DND-41 (cell line): ENCODE measurements around the gene CLRN2.

ENCODE experiments used
- ATAC-seq: fragments of 200-7000 bp; cut with Tn5 transposase; 3 replicates; pipeline ENCODE4 v1.9.1; 2021; ENCODE audit warnings: low read depth; ENCODE audit not compliant: insufficient read depth
- DNase-seq: peaks from one replicate; pipeline ENCODE4 v3.0.0-alpha.2; 2020
- H2AFZ ChIP-seq: 2 replicates; pipeline ENCODE4 v1.6.0; 2012; ENCODE audit warnings: low read depth, low read length
- H3K27ac ChIP-seq: 2 replicates; pipeline ENCODE4 v1.5.1; 2012; ENCODE audit warnings: low read length, inconsistent platforms
- H3K27me3 ChIP-seq: fragments of 200-600 bp; sonication (generic); 2 replicates; pipeline ENCODE4 v1.6.0; 2012; ENCODE audit warnings: low read length, mild to moderate bottlenecking, inconsistent platforms; ENCODE audit not compliant: insufficient read depth, poor library complexity
- H3K36me3 ChIP-seq: 2 replicates; pipeline ENCODE4 v1.5.1; 2012; ENCODE audit warnings: low read length, inconsistent platforms; ENCODE audit not compliant: insufficient read depth
- H3K4me1 ChIP-seq: 2 replicates; pipeline ENCODE4 v1.5.1; 2012; ENCODE audit warnings: mild to moderate bottlenecking, low read length; ENCODE audit not compliant: insufficient read depth
- H3K4me2 ChIP-seq: 2 replicates; pipeline ENCODE4 v1.6.0; 2012; ENCODE audit warnings: mild to moderate bottlenecking, moderate library complexity, low read length, inconsistent platforms; ENCODE audit not compliant: insufficient read depth
- H3K4me3 ChIP-seq, 2 experiments: fragments of 200-600 bp in 1 of 2; shearing (Covaris generic) in 1 of 2; 2 replicates each; pipeline ENCODE4 v1.5.1; 2012 to 2016; ENCODE audit warnings: inconsistent platforms in 2 of 2, low read length in 2 of 2, mild to moderate bottlenecking in 2 of 2, low read depth in 1 of 2, moderate library complexity in 1 of 2
- H3K79me2 ChIP-seq: 2 replicates; pipeline ENCODE4 v1.6.0; 2012; ENCODE audit warnings: low read length, inconsistent platforms; ENCODE audit not compliant: insufficient read depth
- H3K9ac ChIP-seq: 2 replicates; pipeline ENCODE4 v1.6.0; 2012; ENCODE audit warnings: low read depth, mild to moderate bottlenecking, inconsistent platforms, low read length, moderate library complexity
- H3K9me3 ChIP-seq: 2 replicates; pipeline ENCODE4 v1.5.1; 2012; ENCODE audit warnings: low read length, moderate library complexity, mild to moderate bottlenecking, inconsistent platforms; ENCODE audit not compliant: insufficient read depth, severe bottlenecking
- H4K20me1 ChIP-seq: 2 replicates; pipeline ENCODE4 v1.6.0; 2012; ENCODE audit warnings: low read length; ENCODE audit not compliant: insufficient read depth
- CTCF ChIP-seq: IDR thresholded peaks from 2 replicates; pipeline ENCODE4 v1.5.1; 2012; ENCODE audit warnings: borderline replicate concordance, low read length, moderate library complexity, mild to moderate bottlenecking; ENCODE audit not compliant: poor library complexity, severe bottlenecking; ENCODE audit errors: extremely low read depth
- EZH2 ChIP-seq: IDR thresholded peaks from 3 replicates; pipeline ENCODE4 v1.6.1; 2012; ENCODE audit warnings: borderline replicate concordance, low read depth, mild to moderate bottlenecking, moderate library complexity, low read length, inconsistent platforms; ENCODE audit not compliant: severe bottlenecking

CLRN2 gene

GRCh38 chr4:17494258-17495190, 20.4 kb upstream of the CLRN2 start:
- peaks cover 6% of the 10 kb centered on the region for H4K20me1 ChIP-seq
- no peak overlapping the region for H3K9ac ChIP-seq
- H3K79me2 ChIP-seq, result no peaks in the 10 kb centered on the region
- no peak overlapping the region for H3K4me2 ChIP-seq
- DNase-seq (no peak), ATAC-seq (no peak)
- no peaks in the 10 kb centered on the region for H3K4me1 ChIP-seq
- H3K27me3 ChIP-seq, result no peaks in the 10 kb centered on the region
- no peaks in the 10 kb centered on the region for H3K9me3 ChIP-seq
- H3K27ac ChIP-seq, result no peak overlapping the region
- peaks cover 33% of the 10 kb centered on the region for H3K36me3 ChIP-seq
- H3K4me3 ChIP-seq, result no peak overlapping the region
- no peak overlapping the region for H2AFZ ChIP-seq
- no peak for TF ChIP-seq EZH2
- TF ChIP-seq CTCF, result no peak

- Histone ChIP-seq H3K4me1 (no peaks in the 10 kb centered on the region), H3K4me2 (no peak overlapping the region), H2AFZ (no peak overlapping the region), H3K4me3 (no peak overlapping the region), H3K27ac (no peak overlapping the region), H3K36me3 (peaks cover 50% of the 10 kb centered on the region), H3K79me2 (no peaks in the 10 kb centered on the region), H4K20me1 (no peaks in the 10 kb centered on the region; the same call in 1 of the 2 replicates), H3K27me3 (no peaks in the 10 kb centered on the region), H3K9me3 (no peaks in the 10 kb centered on the region), H3K9ac (no peak overlapping the region)
- ATAC-seq (no peak), DNase-seq (no peak)
- TF ChIP-seq CTCF (no peak), EZH2 (no peak)
These were observed 17.0 kb upstream of the CLRN2 start for GRCh38 chr4:17497890-17498523.

GRCh38 chr4:17500574-17500973, 14.4 kb upstream of the CLRN2 start:
- DNase-seq (no peak), ATAC-seq (no peak)
- no peaks in the 10 kb centered on the region for H3K79me2 ChIP-seq
- no peaks in the 10 kb centered on the region for H3K4me1 ChIP-seq
- TF ChIP-seq CTCF (no peak), EZH2 (no peak)
- no peaks in the 10 kb centered on the region for H3K27me3 ChIP-seq
- H3K27ac ChIP-seq, result no peak overlapping the region
- no peaks in the 10 kb centered on the region for H3K9me3 ChIP-seq
- no peak overlapping the region for H3K4me3 ChIP-seq
- H2AFZ ChIP-seq, result no peak overlapping the region
- no peak overlapping the region for H3K4me2 ChIP-seq
- H3K36me3 ChIP-seq, result peaks cover 49% of the 10 kb centered on the region
- no peak overlapping the region for H3K9ac ChIP-seq
- H4K20me1 ChIP-seq, result no peaks in the 10 kb centered on the region
